ENCODE measurements around the gene CDCA7. TPM values are rescaled to one million over a fixed set of nuclear protein-coding genes. Genes with fewer than 3 reads are reported as not detected.

Gene CDCA7
- total and polyA plus RNA-seq, 2 of the 13 experiments (the other 11 are each of a cell fraction or from before 2014, with no cell fraction given), result 46.2 to 57.8 TPM

GRCh38 chr2:173354582-173355131 lies at the start of gene CDCA7 (continued):
- TF ChIP-seq KLF6 (CRISPR knock-in tag; IDR thresholded peaks at IDR 0.05) (0 out of 2 replicates have a peak, but pooled peaks have one; percentile 74), RNF219 (CRISPR knock-in tag; IDR thresholded peaks at IDR 0.05) (no peak), ZNF256 (CRISPR knock-in tag; conservative IDR thresholded peaks at IDR 0.05) (peak; percentile 99), ZMAT5 (CRISPR knock-in tag; IDR thresholded peaks at IDR 0.05; ENCODE audit: borderline replicate concordance, low read depth) (no peak; the same call in 1 of the 2 replicates), ZNF383 (CRISPR knock-in tag; IDR thresholded peaks at IDR 0.05; ENCODE audit: borderline replicate concordance) (no peak), SMAD9 (CRISPR knock-in tag; IDR thresholded peaks at IDR 0.05) (peak; percentile 85; the same call in 1 of the 2 replicates), ZNF543 (CRISPR knock-in tag; IDR thresholded peaks at IDR 0.05) (peak; percentile 94), TRIM22 (IDR thresholded peaks at IDR 0.05) (no peak), TP53 (CRISPR knock-in tag; conservative IDR thresholded peaks at IDR 0.05) (peak; percentile 91; the same call in 1 of the 2 replicates), ZNF414 (CRISPR knock-in tag; IDR thresholded peaks at IDR 0.05) (no peak), SPEN (CRISPR knock-in tag; IDR thresholded peaks at IDR 0.05; ENCODE audit: low read depth) (peak; percentile 93), ZNF292 (CRISPR knock-in tag; IDR thresholded peaks at IDR 0.05; ENCODE audit: borderline replicate concordance, low read depth) (no peak), THYN1 (CRISPR knock-in tag; IDR thresholded peaks at IDR 0.05; ENCODE audit: borderline replicate concordance, low read depth) (peak; percentile 98), AGO2 (optimal IDR thresholded peaks at IDR 0.05; ENCODE audit: low read depth, low read length) (peak; percentile 82), SKI (IDR thresholded peaks at IDR 0.05; ENCODE audit: partially characterized antibody) (no peak), ZNF660 (CRISPR knock-in tag; IDR thresholded peaks at IDR 0.05; ENCODE audit: borderline replicate concordance, low read depth) (no peak), NFYC (CRISPR knock-in tag; IDR thresholded peaks at IDR 0.05) (no peak), ATAD3A (CRISPR knock-in tag; IDR thresholded peaks at IDR 0.05) (0 out of 2 replicates have a peak, but pooled peaks have one; percentile 25), ZSCAN12 (CRISPR knock-in tag; IDR thresholded peaks at IDR 0.05) (peak; percentile 99), AKAP8 (CRISPR knock-in tag; IDR thresholded peaks at IDR 0.05) (peak; percentile 76), TRIM24 (CRISPR knock-in tag; IDR thresholded peaks at IDR 0.05) (no peak)

Data from HepG2 (cell line).